Stimulated activated CD8-positive, alpha-beta memory T cell treated with anti-CD3 and anti-CD28 coated beads, Interleukin-4, amount 100 ng/mL, for 24 hours (primary cell): Measurements from ENCODE around the gene CUL4A.

ENCODE experiments used
- DNase-seq: peaks from one replicate; pipeline ENCODE4 v3.0.0-alpha.2; 2020; ENCODE audit warnings: low read depth

CUL4A gene

DNA sequence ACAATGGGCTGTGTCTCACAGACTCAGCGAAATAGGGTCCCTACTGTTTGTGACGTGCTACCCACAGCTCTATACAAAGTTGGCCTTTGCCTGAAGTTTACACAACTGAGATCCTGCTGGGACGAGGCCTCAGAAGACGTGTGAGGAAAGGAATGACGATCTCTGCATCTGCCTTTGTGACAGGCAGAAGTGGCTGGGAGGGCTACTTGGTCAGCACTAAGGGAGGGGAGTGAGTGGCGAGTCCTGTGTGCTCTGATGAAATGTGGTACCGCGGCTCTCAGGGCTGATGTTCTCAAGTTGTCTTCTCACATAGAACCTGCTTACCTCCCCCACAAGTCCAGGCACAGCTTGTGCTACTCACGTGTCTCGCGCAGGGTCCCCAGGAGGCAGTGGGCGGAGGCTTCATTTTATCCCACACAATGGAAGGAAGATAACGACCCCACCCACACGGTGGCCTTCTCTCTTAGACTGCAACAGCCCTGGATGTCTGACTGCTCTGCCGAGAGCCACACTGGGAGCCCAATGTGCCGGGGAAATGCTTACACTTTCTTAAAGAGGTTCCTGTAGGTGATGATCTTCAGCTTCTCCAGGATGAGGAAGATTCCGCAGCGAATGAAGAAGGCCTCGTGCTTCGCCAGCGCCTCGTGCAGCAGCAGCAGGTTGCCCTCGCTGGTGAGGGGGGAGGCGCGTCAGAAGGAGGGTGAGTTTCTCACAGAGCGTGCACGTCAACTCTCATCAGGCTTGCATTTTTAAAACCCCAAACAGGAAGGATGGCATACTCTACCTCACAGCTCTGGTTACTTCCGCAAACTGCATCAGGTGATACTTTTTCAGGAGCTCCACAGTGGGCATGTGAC, 29.8 kb upstream of the CUL4A start:
- no peak for DNase-seq

DNA sequence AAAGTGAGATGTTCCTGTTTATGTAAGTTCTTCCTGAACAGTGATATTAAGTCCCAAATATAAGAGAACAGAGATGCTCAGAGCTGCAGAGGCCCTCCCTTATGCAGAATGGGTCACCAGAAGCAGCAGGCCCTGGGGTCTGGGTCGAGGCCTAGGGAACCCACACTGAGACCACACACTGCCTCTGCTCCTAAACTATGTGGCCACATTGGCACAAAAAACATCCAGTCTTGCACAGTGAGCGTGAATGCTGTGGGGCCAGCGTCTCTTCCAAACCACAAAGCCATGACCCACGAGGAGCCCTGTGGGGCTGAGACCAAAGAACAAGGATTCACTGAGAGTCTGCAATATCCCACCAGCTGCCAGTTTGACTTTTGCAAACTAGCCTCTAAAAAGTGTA, 27.4 kb upstream of the CUL4A start:
- no peak for DNase-seq

DNA sequence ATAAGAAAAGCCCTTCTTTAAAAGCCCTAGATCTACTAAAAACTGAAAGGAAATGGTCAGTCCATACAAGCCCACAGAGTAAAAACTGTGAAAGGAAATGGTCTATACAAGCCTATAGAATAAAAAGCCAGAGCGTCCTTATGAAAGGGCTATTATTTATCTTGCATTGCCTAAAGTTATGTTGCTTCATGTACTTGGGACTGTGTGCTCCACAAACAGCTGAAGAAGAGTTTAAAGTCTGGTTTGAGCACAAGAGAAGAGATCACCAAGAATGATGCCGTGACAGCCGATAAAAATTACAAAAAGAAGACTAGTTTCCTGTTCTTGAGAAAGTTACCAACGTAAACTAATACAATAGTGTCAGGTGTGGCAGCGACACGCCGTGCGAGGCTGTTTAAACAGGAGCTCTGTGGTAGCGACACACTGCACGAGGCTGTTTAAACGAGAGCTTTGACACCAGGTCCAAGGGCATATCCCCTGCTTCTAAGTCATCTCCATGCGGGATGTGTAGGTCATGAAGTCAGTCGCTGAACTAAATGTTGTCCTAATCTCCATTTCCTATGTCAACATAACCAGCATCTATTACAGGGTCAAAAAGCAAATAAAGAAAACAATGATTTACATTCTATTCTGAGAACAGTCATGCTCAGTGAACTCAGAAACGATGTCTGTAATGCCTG, 25.8 kb upstream of the CUL4A start:
- no peak for DNase-seq

DNA sequence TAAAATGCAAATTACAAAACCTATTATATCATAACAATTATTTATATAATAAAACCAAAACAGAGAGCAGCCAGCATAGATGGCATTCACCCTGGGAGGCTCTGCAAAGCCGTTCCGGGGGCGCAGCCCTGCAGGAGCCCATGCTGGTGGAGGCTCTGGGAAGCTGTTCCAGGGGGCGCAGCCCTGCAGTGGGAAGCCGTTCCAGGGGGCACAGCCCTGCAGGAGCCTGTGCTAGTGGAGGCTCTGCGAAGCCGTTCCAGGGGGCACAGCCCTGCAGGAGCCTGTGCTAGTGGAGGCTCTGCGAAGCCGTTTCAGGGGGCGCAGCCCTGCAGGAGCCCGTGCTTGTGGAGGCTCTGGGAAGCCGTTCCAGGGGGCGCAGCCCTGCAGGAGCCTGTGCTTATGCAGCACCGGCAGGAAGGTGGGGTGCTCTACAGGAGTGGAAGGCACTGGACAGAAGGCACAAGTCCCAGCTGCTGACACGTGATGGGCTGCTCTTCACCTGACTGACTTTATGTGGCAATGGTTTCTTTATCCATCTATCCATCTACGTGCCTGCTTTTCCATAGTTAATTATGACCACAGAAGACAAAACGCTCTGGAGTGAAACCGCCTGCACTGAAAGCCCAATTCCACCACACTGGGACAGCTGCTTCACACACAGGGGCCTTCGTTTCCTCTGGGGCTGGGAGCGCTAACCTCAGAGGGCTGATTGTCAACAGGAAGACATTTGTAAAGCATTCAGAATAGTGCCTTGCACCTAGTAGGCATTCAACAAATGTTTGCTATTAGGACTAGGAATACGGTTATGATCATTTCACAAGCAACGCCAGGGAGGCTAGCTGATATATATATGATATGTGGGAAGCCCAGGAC, 24.6 kb upstream of the CUL4A start:
- DNase-seq, result no peak

DNA sequence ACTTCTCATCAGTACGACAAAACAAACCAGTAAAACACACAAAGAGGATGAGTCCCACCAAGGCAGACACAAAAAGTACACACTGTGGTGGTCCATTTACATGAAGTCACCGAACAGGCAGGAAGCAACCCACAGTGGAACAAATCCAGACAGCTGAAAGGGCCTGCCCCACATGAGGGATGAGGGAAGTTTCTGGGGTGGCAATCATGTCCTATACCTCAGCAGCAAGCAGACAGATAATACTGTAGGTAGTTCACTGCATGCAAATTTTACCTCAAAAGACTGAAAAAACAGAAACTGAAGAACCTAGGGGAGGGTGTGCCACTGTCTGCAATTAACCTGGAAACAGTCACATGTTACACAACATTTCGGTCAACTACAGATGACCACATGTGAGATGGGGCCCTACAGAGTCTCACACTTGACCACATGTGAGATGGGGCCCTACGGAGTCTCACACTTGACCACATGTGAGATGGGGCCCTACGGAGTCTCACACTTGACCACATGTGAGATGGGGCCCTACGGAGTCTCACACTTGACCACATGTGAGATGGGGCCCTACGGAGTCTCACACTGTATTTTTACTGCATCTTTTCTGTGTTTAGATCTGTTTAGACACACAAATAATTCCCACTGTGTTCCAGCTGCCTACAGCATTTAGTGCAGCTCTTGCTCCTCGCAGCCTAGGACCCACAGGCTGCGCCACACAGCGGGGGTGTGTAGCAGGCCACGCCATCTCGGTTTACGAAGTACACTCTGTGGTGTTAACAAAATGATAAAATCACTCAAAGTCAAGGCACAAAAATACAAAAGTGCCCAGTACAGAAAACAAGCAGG, 23.1 kb upstream of the CUL4A start:
- no peak for DNase-seq

DNA sequence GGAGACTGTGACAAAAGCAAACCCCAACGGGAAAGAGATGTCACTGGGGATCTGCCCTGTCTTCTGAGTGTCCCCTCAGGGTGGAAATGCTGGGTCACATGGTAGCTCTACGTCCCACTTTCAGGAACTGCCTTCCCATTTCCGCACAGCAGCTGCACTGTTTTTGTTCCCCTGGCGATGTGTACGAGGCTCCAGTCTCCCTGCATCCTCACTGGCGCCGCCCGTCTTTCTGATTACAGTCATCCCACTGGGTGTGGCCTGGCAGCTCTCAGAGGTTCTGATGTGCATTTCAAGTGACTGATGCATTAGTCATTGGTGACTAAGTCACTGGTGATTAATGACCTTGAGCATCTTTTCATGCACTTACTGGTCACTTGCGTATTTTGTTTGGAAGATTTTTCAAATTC, 22.1 kb upstream of the CUL4A start:
- peak; percentile 55 for DNase-seq

DNA sequence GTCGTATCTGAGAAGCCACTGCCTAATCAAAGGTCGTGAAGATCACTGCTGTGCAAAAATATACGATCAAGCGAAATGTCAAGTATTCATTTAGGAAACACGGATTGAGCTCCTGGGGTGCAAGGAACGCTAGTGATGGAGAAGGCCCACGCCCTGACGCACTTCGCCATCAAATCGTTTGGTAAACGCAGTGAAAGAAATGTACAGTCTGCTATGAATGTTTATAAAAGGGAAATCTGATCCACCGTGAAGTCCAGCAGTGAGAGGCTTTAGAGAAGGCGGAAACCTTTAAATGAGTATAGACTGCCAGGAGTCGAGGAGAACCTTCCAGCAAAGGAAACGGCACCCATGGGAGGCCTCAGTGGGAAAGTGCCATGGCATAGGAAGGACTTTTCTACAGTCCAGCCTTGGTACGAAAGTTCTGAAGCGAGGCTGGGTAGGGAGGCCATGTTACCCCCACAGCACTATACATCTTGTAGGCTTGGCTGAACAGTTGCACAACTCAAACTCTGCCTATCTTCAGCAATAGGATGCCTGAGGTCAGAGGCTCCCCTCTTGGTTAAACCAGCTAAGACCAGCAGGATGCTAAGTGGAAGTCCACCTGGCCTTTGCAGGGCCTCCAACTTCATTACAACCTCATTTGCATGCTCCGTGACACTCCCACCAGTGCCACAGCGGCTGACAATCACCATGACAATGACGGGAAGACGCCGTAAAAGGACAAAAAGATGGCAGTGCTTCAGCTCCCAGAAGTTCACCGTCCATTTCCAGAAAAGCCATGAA, 21.3 kb upstream of the CUL4A start:
- DNase-seq, result no peak

DNA sequence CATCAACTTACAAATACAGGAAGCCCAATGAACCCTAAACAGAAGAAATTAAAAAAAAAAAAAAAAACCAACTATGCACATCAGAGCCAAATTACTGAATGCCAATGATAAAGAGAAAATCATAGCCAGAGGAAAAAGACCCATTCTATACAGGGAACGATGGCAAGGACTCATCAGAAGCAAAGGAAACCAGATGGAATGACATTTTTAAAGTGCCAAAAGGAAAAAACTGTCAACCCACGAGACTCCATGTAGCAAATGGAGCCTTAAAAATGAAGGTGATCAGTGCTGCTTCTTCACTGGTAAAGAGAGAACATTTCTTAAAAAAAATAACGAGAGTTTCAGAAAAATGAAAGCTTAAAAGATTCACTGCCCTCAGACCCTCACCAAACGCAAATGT, 19.2 kb upstream of the CUL4A start:
- DNase-seq, result no peak

DNA sequence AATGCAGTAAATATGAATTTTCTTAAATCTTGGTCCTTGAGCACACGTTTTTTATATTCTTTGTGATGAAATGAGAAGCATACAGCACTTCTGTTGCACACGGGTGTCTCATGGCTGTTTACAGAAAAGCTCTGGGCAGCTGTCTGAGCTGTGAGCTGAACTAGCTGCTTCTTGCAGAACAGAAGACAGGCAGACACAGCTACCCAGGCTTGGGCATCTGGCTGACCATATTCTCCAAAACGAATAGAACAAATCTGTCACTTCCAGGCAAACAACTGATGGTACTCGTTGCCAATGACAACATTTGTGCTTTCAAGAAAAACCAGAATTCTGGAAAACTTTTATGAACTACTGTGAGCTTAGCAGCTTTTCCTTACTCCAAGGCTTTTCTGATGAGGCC, 17.1 kb upstream of the CUL4A start:
- DNase-seq, result no peak

DNA sequence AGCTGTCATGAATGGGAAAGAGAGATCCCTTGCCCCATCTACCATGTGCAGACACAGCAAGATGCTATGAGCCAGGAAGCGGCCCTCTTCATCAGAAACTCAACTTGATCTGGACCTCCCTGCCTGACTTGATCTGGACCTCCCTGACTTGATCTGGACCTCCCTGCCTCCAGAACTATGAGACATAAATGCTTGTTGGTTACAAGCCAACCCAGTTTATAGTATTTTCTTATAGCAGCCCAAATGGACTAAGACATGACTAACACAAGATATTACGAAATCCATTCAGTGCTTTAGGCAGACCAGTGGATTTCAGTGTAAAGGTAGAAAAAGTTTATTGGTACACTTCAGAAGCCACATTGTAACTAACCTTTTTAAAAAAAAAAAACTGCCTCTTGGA, 16.5 kb upstream of the CUL4A start:
- DNase-seq, result no peak

DNA sequence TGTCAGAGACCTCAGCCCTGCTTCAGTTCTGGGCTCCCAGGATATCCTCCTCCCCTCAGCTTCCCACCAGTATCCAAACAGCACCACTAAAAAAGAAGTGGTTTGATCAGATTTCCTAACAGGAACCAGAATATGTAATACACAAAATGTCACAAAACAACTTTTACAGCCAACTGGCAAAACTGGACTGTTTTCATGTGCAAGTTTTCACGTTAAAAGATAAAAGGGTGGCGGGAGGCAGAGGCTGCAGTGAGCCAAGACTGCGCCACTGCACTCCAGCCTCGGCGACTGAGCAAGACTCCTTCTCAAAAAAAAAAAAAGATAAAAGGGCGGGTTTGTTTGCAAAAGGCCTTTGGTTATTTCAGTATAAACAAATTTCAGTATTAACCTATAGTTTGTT, 14.1 kb upstream of the CUL4A start:
- DNase-seq, result no peak

DNA sequence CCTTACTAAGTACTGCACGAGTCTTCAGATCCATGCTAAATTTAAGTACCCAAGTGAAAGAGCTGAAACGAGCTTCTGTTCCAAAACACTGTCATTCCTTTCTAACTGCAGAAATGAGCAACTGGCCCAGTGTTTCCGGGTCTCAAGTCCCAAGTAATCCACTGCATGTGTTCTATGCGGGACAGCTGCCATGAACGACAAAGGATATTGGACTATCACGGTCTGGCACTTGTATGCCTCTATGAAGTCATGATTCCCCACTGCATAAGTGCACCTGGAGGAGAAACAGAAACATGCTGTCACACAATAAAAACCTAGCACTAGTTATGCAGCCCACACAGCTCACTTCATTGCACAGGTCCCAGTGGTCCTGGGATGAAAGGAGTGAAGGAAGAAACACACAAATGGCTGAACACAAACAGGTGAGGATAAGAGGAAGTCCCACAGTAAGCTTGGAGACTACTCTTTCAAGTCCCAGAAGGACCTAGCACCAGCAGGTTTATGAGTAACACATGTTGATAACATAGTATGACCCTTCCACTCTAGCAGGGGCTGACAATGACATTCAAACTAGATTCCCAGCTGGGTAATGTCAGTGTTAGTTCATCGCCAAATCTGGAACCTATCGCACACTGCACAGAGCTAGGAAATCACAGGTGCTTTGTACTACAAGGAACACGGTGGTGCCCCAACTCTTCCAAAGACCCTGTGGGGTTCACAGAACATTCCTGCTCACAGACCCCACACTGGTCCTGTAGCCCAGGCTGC, 12.3 kb upstream of the CUL4A start:
- DNase-seq, result no peak

DNA sequence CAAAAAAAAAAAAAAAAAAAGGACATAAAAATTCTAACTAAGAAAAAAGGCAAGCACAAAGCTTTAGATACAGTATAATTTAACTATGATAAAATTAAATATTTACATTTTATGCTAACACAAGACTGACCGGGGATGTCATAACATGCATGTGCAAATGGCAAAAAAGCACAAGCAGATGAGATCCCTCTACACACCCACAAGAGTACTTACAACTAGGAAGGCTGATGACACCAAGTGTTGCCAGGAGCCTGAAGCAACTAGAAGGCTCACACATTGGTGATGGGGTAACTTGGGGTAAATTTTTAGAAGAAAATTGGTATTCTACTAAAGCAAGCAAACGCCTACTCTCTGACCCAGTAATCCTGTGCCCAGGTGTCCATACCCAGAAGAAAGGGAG, 7.6 kb upstream of the CUL4A start:
- DNase-seq, result no peak

DNA sequence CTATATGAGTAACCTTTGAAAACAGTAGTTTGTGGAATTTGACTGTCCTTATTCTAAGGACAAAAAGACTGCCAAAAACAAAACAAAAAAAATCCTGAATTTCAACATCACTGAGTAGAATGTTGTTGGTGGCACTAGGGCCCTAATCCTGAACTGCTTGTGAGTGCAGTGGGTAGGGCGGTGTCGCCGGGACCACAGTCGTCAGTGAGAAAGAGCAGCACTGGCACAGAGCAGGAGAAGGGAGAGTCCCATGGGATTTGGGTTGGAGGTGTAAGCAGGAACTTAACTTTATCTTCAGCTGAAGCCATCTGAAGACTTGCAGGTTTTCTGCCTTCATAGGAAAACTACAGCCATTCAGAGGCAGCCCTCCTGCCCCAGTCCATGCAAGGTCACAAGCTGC, 6.5 kb upstream of the CUL4A start:
- no peak for DNase-seq

DNA sequence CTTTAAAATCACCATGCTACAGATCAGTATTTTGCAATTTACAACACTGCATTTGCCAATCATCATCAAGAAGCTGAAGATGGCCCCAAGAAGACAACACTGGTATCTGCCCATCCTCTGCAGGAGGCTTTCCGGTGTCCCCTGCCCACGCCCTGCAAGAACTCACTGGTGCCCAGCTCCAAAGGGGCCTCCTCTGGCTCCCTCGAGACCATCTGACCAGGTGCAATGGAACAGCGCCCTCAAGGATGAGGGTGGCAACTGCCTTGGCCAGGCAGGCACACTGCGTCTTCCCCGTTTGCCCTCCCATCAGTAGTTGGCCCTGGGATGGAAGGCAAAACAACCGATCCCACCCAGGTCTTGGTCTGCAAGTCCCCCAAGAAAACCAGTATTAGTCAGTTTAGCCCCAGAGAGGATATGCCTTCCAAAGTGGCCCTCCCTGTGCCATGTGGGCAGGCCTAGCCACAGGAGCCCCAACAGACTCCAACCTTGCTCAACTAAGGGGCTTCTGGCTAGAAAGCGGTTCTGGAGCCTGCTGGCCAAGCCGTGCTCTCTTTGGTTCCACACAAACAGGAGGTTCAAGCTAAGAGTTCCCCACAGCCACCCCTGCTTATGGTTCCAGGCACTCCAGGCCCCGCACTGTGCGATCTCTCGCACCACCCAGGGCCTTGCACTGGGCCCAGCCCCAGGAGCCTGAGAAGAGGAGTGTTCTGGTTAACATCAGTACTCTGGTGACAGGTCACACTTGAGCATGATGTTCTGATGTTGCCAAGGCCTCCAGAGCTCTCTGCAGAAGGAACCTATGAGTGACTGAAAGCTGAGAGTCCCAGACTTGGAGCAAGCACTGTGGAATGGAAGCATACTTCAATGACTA, 5.7 kb upstream of the CUL4A start:
- DNase-seq, result no peak

DNA sequence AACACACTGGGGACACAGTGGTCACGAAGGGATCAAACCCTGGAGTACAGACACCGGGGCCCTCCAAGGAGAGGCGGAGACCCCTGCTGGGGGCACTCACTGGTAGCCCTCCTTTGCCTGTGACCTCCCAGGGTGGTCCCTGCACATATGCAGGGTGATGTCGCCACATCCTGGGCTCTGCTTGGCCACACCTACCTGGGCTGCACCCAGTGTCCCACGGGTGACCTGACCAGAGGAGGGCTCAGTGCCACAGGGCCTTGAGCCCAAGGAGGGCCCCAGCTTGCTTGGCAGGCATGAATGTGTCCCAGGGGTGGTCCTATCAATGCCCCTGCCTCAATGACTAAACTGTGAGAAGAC, 5.1 kb upstream of the CUL4A start:
- no peak for DNase-seq

DNA sequence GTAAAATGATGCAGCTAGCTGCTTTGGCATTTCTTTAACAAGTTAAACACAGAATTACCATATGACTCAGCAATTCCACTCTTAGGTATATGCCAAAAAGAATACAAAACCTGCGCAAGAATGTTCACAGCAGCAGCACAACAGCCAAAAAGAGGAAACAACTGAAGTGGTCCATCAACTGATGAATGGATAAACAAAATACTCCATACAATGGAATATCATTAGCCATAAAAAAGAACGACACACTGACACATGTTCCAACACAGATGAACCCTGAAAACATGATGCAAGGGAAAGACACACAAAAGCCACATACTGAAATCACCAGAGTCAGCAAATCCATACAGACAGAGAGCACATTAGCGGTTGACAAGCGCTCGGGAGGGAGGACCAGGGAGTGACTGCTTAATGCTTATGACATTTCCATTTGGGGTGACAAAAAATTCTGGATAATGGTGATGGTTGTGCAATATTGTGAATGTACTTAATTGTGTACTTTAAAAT, 3.9 kb upstream of the CUL4A start:
- DNase-seq, result no peak

DNA sequence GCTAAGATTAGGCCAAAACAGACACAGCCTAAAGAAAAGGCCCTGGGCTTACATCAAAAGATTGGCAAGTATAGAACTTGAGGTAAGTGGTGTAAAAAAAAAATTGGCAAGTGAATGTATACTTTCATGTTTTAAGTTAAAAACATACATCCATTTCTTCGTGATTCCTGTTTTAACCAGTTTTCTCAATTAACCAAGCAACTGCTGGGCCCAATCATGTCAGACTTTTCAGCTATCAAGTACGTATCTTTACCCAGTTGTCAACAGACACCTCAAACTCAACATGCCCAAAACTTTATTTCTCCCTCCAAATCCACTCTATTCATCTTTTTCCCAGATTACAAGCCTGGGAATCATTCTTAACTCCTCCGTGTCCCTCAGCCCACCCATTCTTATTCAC, 2.0 kb upstream of the CUL4A start:
- no peak for DNase-seq

DNA sequence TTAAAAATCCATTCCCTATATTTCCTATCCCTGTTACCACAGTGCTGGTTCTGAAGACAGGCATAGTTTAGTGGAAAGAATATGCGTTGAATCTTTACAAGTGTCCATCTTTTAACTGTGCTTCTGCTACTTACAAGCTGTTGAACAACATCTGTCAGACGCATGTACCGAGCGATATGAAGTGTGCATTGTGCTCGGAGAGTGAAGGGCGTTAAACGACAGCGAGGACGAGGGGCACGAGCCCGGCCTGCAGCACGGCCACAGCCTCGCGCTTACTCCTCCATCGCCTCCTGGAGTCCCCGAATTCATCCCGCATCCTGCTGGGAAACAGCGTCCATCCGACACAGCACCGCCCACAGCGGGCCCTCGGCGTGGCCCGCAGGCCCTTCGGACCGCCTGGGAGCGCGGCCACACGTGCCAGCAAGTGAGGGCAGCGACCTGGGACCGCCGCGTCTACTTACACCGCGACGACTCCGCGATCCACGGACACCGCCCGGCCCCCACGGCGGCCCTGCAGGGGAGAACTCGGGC, 1.5 kb upstream of the CUL4A start:
- DNase-seq, result no peak
